HCT116 (cell line): ENCODE results near the gene PAX5.

Source experiments
- CEBPB ChIP-seq: IDR thresholded peaks from 2 replicates; pipeline ENCODE4 v1.6.1; 2012; ENCODE audit warnings: low read depth
- CTCF ChIP-seq, 3 experiments: fragments of 200-600 bp in 1 of 3; sonication (generic) in 1 of 3; IDR thresholded peaks in 2 of 3; conservative IDR thresholded peaks in 1 of 3; 2 replicates each; pipeline ENCODE4 v1.5.1; 2012 to 2017; ENCODE audit warnings: low read depth in 2 of 3, low read length in 2 of 3, antibody characterized with exemption in 1 of 3, borderline replicate concordance in 1 of 3, control low read depth in 1 of 3, mild to moderate bottlenecking in 1 of 3, mixed read lengths in 1 of 3, mixed run types in 1 of 3, moderate library complexity in 1 of 3; ENCODE audit not compliant: insufficient read depth in 1 of 3
- EGR1 ChIP-seq: IDR thresholded peaks from 2 replicates; pipeline ENCODE4 v1.6.1; 2012; ENCODE audit warnings: low read depth
- EZH2phosphoT487 ChIP-seq: fragments of 200-600 bp; IDR thresholded peaks from 2 replicates; pipeline ENCODE4 v1.6.1; 2018; ENCODE audit warnings: antibody characterized with exemption, borderline replicate concordance
- FOSL1 ChIP-seq: IDR thresholded peaks from 2 replicates; pipeline ENCODE4 v1.6.1; 2012; ENCODE audit warnings: low read depth
- JUND ChIP-seq: IDR thresholded peaks from 2 replicates; pipeline ENCODE4 v1.6.1; 2012
- POLR2A ChIP-seq: IDR thresholded peaks from 2 replicates; pipeline ENCODE4 v1.7.0; 2011; ENCODE audit warnings: borderline replicate concordance; ENCODE audit not compliant: insufficient read depth, insufficient read length; ENCODE audit errors: extremely low read depth
- POLR2AphosphoS5 ChIP-seq: IDR thresholded peaks from 2 replicates; pipeline ENCODE4 v1.6.1; 2011; ENCODE audit warnings: mild to moderate bottlenecking, low read depth, low read length, moderate library complexity
- RAD21 ChIP-seq: IDR thresholded peaks from 2 replicates; pipeline ENCODE4 v1.6.1; 2012; ENCODE audit warnings: low read depth, mild to moderate bottlenecking
- SP1 ChIP-seq: IDR thresholded peaks from 2 replicates; pipeline ENCODE4 v1.6.1; 2012; ENCODE audit warnings: low read depth
- SRF ChIP-seq: IDR thresholded peaks from 2 replicates; pipeline ENCODE4 v1.6.1; 2012; ENCODE audit warnings: low read depth
- YY1 ChIP-seq: IDR thresholded peaks from 2 replicates; pipeline ENCODE4 v1.6.1; 2011; ENCODE audit warnings: low read length, low read depth, moderate library complexity, mild to moderate bottlenecking; ENCODE audit not compliant: insufficient replicate concordance; ENCODE audit errors: extremely low read depth
- ZFX ChIP-seq: fragments of 450-650 bp; IDR thresholded peaks from 2 replicates; pipeline ENCODE4 v1.6.1; 2017

- TF ChIP-seq CTCF (IDR thresholded peaks at IDR 0.05 in 2 of 3, conservative IDR thresholded peaks at IDR 0.05 in 1 of 3; ENCODE audit: borderline replicate concordance in 1 of 3, insufficient read depth in 1 of 3, low read depth in 2 of 3, low read length in 2 of 3), result no peak
- TF ChIP-seq SRF, result no peak
- no peak for TF ChIP-seq YY1
- TF ChIP-seq EGR1, result no peak
- TF ChIP-seq POLR2A, result no peak
- no peak for TF ChIP-seq POLR2AphosphoS5
- TF ChIP-seq ZFX, result no peak
- no peak for TF ChIP-seq SP1
- no peak for TF ChIP-seq RAD21
- TF ChIP-seq FOSL1, result no peak
- TF ChIP-seq JUND, result no peak
- no peak for TF ChIP-seq CEBPB
- no peak for TF ChIP-seq EZH2phosphoT487
These were observed 927 bp downstream of the PAX5 start for GRCh38 chr9:37033141-37033540.
